Right cardiac atrium (tissue), 5 donors: Measurements from ENCODE around the gene HOXC11. TPM values are rescaled to one million over a fixed set of nuclear protein-coding genes. Genes with fewer than 3 reads are reported as not detected.

Experiments
- ATAC-seq, 2 donors: fragments of 200-7000 bp; cut with Tn5 transposase; one replicate each; pipeline versions ENCODE4 v1.8.0 to v1.9.1; 2020; ENCODE audit warnings: moderate library complexity in 2 of 2, mild to moderate bottlenecking in 1 of 2
- DNase-seq, 3 donors: peaks; one replicate each; pipeline ENCODE4 v3.0.0-alpha.2; 2020
- H3K27ac ChIP-seq: one replicate; pipeline ENCODE4 v1.5.1; 2013; ENCODE audit warnings: mild to moderate bottlenecking, low read length, control low read depth, moderate library complexity
- H3K27me3 ChIP-seq: one replicate; pipeline ENCODE4 v1.6.1; 2013; ENCODE audit not compliant: control insufficient read depth, insufficient read depth
- H3K4me1 ChIP-seq: one replicate; pipeline ENCODE4 v1.6.1; 2013; ENCODE audit warnings: low read length; ENCODE audit not compliant: control insufficient read depth, insufficient read depth
- H3K4me3 ChIP-seq: one replicate; pipeline ENCODE4 v1.5.1; 2013; ENCODE audit warnings: low read length, control low read depth
- H3K9me3 ChIP-seq: one replicate; pipeline ENCODE4 v1.6.1; 2013; ENCODE audit warnings: low read length; ENCODE audit not compliant: control insufficient read depth
- WGBS: extraction: QIAGEN DNeasy Blood & Tissue Kit; methylation state at CpG from one replicate; pipeline ENCODE4 v1.1.7; 2013; 5-methylcytosine and 5-hydroxymethylcytosine counted together
- intact Hi-C, 4 donors: fragments of 100-400 bp; cut with DNase I; formaldehyde crosslinking; loops; one replicate each; pipeline versions ENCODE4 v1.11.0 to v1.14.0; 2022 to 2023
- long read RNA-seq, 4 donors: library from polyadenylated mRNA; unstranded; transcript quantifications; one replicate each; pipeline ENCODE4 v2.0.0, GENCODE V29; 2020 to 2021
- polyA plus RNA-seq: library from polyadenylated mRNA; stranded (reverse); fragments of 200-250 nt; gene quantifications from one replicate; pipeline ENCODE4 v1.2.3, GENCODE V29; 2013
- total RNA-seq, 4 donors: library from RNA; stranded (reverse); fragmentation: NEBNext Ultra II Directional; extraction: Animal tissue kit (Norgen Biotek cat#: 25700); gene quantifications; one replicate each; pipeline ENCODE4 v1.2.1, GENCODE V29; 2021
- donor health status: healthy with polysubstance abuse.
- donor health status: DM: no; HTN: yes; CAD: no.
- donor health status: DM: no; HTN: no; CAD: no.
- donor health status: DM: no; HTN: yes; CAD: no; lungs with severe emphysema.
- donor health status: DM: yes; HTN: yes; CAD: no.

Gene HOXC11
- total RNA-seq (not detected), polyA plus RNA-seq (not detected)
- long read RNA-seq, donor 1: 0 reads
- long read RNA-seq, donor 2: 0 reads
- long read RNA-seq, donor 3: 0 reads
- long read RNA-seq, donor 4: 0 reads

- Histone ChIP-seq H3K27me3 (no peaks in the 10 kb centered on the region), H3K9me3 (no peaks in the 10 kb centered on the region), H3K4me3 (peak within 1 kb of the TSS; percentile 31), H3K4me1 (no peaks in the 10 kb centered on the region), H3K27ac (no peak within 1 kb of the TSS)
- intact Hi-C loops: no loop called here
- ATAC-seq (no peak), DNase-seq (no peak)
- WGBS: 8% methylated on average over 21 of the region's 21 CpGs
Observed at GRCh38 chr12:53972722-53973235, at the start of gene HOXC11. Gene HOXC11, plus strand, starts transcription at chr12:53973126. Its CDS starts 116 bp downstream, at chr12:53973242.

DNA sequence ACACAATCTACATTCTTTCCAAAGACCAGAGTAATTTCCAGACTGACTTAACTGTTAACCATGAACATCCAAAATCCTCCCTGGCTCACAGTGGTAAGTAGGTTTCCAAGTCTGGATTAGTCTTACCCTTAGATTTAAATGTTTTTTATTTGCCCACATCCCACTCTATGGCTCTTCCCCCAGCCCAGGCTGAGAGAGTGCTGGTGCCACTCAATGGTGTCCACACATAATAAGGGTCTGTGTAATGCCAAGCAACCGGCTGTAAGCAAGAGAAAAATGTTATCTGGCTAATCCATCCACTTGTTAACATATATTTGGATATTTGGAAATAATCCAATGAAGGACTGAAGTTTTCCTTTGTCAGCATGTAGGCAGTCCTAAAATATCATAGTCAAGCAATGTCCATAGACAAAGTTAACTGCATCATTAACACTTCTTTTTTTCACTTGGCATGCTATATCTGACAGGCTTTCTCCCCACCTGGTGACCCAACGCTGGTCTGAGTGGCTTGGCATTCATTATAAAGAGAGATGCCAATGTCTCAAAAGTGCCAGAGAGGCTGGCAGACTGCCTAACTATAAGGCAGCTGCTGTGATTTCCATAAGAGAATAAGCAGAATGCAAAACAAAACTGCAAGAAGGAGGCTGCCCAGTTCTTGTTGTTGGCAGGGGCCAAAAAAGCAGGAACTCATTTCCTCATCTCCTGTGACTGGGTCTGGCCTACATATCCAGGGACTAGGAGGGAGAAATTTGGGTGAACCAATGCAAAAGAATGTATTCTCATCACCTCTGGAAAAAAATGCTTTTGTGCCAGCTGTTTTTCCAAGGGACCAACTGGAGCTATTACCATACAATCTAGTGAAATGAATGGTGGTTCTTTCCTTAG lies 48.2 kb upstream of the HOXC11 start:
- DNase-seq: no peak
- no peak for ATAC-seq
- Histone ChIP-seq H3K27ac (no peak overlapping the region), H3K9me3 (peaks cover 1% of the 10 kb centered on the region), H3K4me1 (no peaks in the 10 kb centered on the region), H3K4me3 (no peak overlapping the region), H3K27me3 (peaks cover 21% of the 10 kb centered on the region)
- intact Hi-C loops: no loop called here
- 26% methylated on average over 2 of the region's 2 CpGs for WGBS

GRCh38 chr12:53927220-53928029 lies 45.5 kb upstream of the HOXC11 start:
- WGBS: 4% methylated on average over 45 of the region's 45 CpGs
- Histone ChIP-seq H3K27me3 (peaks cover 21% of the 10 kb centered on the region), H3K4me1 (no peaks in the 10 kb centered on the region), H3K27ac (no peak overlapping the region), H3K4me3 (no peak overlapping the region), H3K9me3 (peaks cover 1% of the 10 kb centered on the region)
- no peak for ATAC-seq
- intact Hi-C loops: no loop called here
- no peak for DNase-seq

GRCh38 chr12:53928054-53928835 lies 44.7 kb upstream of the HOXC11 start:
- intact Hi-C loops: no loop called here
- no peaks in the 10 kb centered on the region for H3K4me1 ChIP-seq
- no peak for DNase-seq
- no peak overlapping the region for H3K27ac ChIP-seq
- 5% methylated on average over 31 of the region's 31 CpGs for WGBS
- H3K4me3 ChIP-seq: no peak overlapping the region
- peaks cover 1% of the 10 kb centered on the region for H3K9me3 ChIP-seq
- no peak for ATAC-seq
- H3K27me3 ChIP-seq: peaks cover 21% of the 10 kb centered on the region

DNA sequence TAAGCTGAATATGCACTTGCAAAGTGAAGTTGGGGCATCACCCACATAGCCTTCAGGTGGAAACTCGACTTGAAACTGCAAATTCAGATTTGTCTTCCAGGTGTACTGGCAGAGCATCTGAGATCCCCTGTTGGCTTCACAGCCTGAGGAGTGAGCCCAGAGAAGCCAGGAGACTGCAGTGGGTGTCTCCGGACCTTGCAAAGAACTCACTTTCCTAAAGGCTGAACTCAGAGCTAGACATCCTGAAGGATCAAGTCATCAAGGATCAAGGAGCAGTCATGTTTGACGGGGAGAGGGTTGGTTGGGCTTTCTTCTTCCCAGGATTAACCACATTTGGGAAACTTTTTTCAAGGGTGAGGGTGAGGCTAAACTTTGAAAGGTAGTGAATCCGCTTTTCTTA lies 43.4 kb upstream of the HOXC11 start:
- Histone ChIP-seq H3K27me3 (peaks cover 21% of the 10 kb centered on the region), H3K27ac (no peak overlapping the region), H3K4me3 (no peak overlapping the region), H3K9me3 (peaks cover 1% of the 10 kb centered on the region), H3K4me1 (no peaks in the 10 kb centered on the region)
- ATAC-seq (no peak), DNase-seq (no peak)
- intact Hi-C loops: no loop called here
- WGBS: 11% methylated on average over 4 of the region's 4 CpGs

- DNase-seq (no peak), ATAC-seq (no peak)
- 5% methylated on average over 30 of the region's 30 CpGs for WGBS
- H3K4me3 ChIP-seq: no peak overlapping the region
- intact Hi-C loops: no loop called here
- H3K27ac ChIP-seq: no peak overlapping the region
- H3K27me3 ChIP-seq: peaks cover 19% of the 10 kb centered on the region
- no peaks in the 10 kb centered on the region for H3K4me1 ChIP-seq
- no peaks in the 10 kb centered on the region for H3K9me3 ChIP-seq
Observed at GRCh38 chr12:53930591-53931255, 42.2 kb upstream of the HOXC11 start.

- no peak for DNase-seq
- Histone ChIP-seq H3K4me1 (no peaks in the 10 kb centered on the region), H3K4me3 (no peak overlapping the region), H3K27ac (no peak overlapping the region), H3K9me3 (no peaks in the 10 kb centered on the region), H3K27me3 (peaks cover 12% of the 10 kb centered on the region)
- WGBS: 32% methylated on average over 4 of the region's 4 CpGs
- ATAC-seq: no peak
- intact Hi-C loops: no loop called here
Observed at GRCh38 chr12:53931844-53932581, 40.9 kb upstream of the HOXC11 start.

- Histone ChIP-seq H3K27ac (no peak overlapping the region), H3K9me3 (no peaks in the 10 kb centered on the region), H3K4me3 (no peak overlapping the region), H3K27me3 (peaks cover 12% of the 10 kb centered on the region), H3K4me1 (no peaks in the 10 kb centered on the region)
- no peak for ATAC-seq
- 42% methylated on average over 4 of the region's 4 CpGs for WGBS
- intact Hi-C loops: no loop called here
- DNase-seq: no peak
Observed at GRCh38 chr12:53932915-53933314, 40.0 kb upstream of the HOXC11 start.

GRCh38 chr12:53935383-53936341 lies 37.3 kb upstream of the HOXC11 start:
- WGBS: 4% methylated on average over 49 of the region's 49 CpGs
- no peaks in the 10 kb centered on the region for H3K9me3 ChIP-seq
- peaks cover 3% of the 10 kb centered on the region for H3K27me3 ChIP-seq
- ATAC-seq (no peak), DNase-seq (no peak)
- no peak overlapping the region for H3K27ac ChIP-seq
- H3K4me1 ChIP-seq: no peaks in the 10 kb centered on the region
- intact Hi-C loops: no loop called here
- peak overlapping the region; percentile 29 for H3K4me3 ChIP-seq
